ENCODE measurements around the gene PREP. TPM values are rescaled to one million over a fixed set of nuclear protein-coding genes. Genes with fewer than 3 reads are reported as not detected.
A peak's percentile ranks its signal among the peaks of the same experiment; 100 is the strongest.

The PREP gene
- polyA plus RNA-seq, 3 donors: 29.0 to 36.0 (median 34.5) TPM

GRCh38 chr6:105292689-105293339, 110.1 kb downstream of the PREP start:
- no peak for DNase-seq (ENCODE audit: extremely low read depth in 1 of 11, low read depth in 9 of 11, low spot score in 4 of 11)

- no peak for DNase-seq (ENCODE audit: extremely low read depth in 1 of 11, low read depth in 9 of 11, low spot score in 4 of 11)
Measured at GRCh38 chr6:105291525-105291924, 111.4 kb downstream of the PREP start.

- no peak for DNase-seq (ENCODE audit: extremely low read depth in 1 of 11, low read depth in 9 of 11, low spot score in 4 of 11)
Measured at GRCh38 chr6:105282631-105283585, 120.0 kb downstream of the PREP start.

- no peak for DNase-seq (ENCODE audit: extremely low read depth in 1 of 11, low read depth in 9 of 11, low spot score in 4 of 11)
Measured at GRCh38 chr6:105280033-105280432, 122.8 kb downstream of the PREP start.

- no peak for DNase-seq (ENCODE audit: extremely low read depth in 1 of 11, low read depth in 9 of 11, low spot score in 4 of 11)
Measured at GRCh38 chr6:105279463-105279862, 123.4 kb downstream of the PREP start.

GRCh38 chr6:105278813-105279212, 124.1 kb downstream of the PREP start:
- DNase-seq (ENCODE audit: extremely low read depth in 1 of 11, low read depth in 9 of 11, low spot score in 4 of 11): no peak

GRCh38 chr6:105278035-105278434, 124.8 kb downstream of the PREP start:
- no peak for DNase-seq (ENCODE audit: extremely low read depth in 1 of 11, low read depth in 9 of 11, low spot score in 4 of 11)

- DNase-seq (ENCODE audit: extremely low read depth in 1 of 11, low read depth in 9 of 11, low spot score in 4 of 11): no peak
Measured at GRCh38 chr6:105276374-105276773, 126.5 kb downstream of the PREP start.

- no peak for DNase-seq (ENCODE audit: extremely low read depth in 1 of 11, low read depth in 9 of 11, low spot score in 4 of 11)
Measured at GRCh38 chr6:105275542-105275941, 127.3 kb downstream of the PREP start.

- no peak for DNase-seq (ENCODE audit: extremely low read depth in 1 of 11, low read depth in 9 of 11, low spot score in 4 of 11)
Measured at GRCh38 chr6:105274678-105275077, 128.2 kb downstream of the PREP start.

- no peak for DNase-seq (ENCODE audit: extremely low read depth in 1 of 11, low read depth in 9 of 11, low spot score in 4 of 11)
Measured at GRCh38 chr6:105273589-105273988, 129.3 kb downstream of the PREP start.

GRCh38 chr6:105272786-105273185, 130.1 kb downstream of the PREP start:
- peak in 4 of 11 donors; percentile 5 to 25 (median 17) for DNase-seq (ENCODE audit: extremely low read depth in 1 of 11, low read depth in 9 of 11, low spot score in 4 of 11)

GRCh38 chr6:105270511-105270910, 132.4 kb downstream of the PREP start:
- no peak for DNase-seq (ENCODE audit: extremely low read depth in 1 of 11, low read depth in 9 of 11, low spot score in 4 of 11)

GRCh38 chr6:105269390-105269789, 133.5 kb downstream of the PREP start:
- no peak for DNase-seq (ENCODE audit: extremely low read depth in 1 of 11, low read depth in 9 of 11, low spot score in 4 of 11)

GRCh38 chr6:105263685-105264610, 138.9 kb downstream of the PREP start:
- DNase-seq (ENCODE audit: extremely low read depth in 1 of 11, low read depth in 9 of 11, low spot score in 4 of 11): no peak

GRCh38 chr6:105259913-105260889, 142.7 kb downstream of the PREP start:
- DNase-seq (ENCODE audit: extremely low read depth in 1 of 11, low read depth in 9 of 11, low spot score in 4 of 11): peak in 1 of 11 donors; percentile 12

- DNase-seq (ENCODE audit: extremely low read depth in 1 of 11, low read depth in 9 of 11, low spot score in 4 of 11): no peak
Measured at GRCh38 chr6:105258816-105259215, 144.1 kb downstream of the PREP start.

GRCh38 chr6:105257340-105257739, 145.5 kb downstream of the PREP start:
- DNase-seq (ENCODE audit: extremely low read depth in 1 of 11, low read depth in 9 of 11, low spot score in 4 of 11): no peak
